ENCODE results near the gene AK5.

- TF ChIP-seq CTCF (conservative IDR thresholded peaks at IDR 0.05; ENCODE audit: low read depth, low read length) = no peak
- TF ChIP-seq EZH2 (IDR thresholded peaks at IDR 0.05; ENCODE audit: low read length, unreplicated experiment) = no peak
These were observed 165.2 kb downstream of the AK5 start for GRCh38 chr1:77446841-77447555.
